ENCODE results near the gene NFIB. TPM values are rescaled to one million over a fixed set of nuclear protein-coding genes. Genes with fewer than 3 reads are reported as not detected.

NFIB gene
- total and polyA plus RNA-seq, 2 of the 13 experiments (the other 11 are each of a cell fraction or from before 2014, with no cell fraction given), result 0.98 to 4.6 TPM

DNA sequence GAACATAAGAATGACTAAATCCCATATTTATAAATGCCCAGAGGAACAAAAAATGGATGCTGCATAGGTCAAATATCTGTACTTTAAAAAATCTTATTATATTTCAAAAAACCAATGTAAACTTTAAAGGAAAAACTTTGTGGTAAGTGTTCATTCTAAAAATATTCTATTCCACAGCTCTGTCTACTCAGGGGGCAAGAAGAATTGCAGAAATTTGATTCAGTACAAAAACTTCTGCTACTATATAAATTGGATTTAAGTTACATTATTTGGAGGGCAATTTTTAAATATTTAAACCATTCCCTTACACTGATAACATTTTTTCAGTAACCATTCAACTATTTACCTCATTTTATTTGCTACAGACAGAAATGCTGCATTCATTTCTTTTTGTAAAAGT lies 32.1 kb downstream of the NFIB start:
- ChIA-PET CTCF (ENCODE audit: low intra/inter-chr PET ratio, low total read pairs) (no interaction called here), POLR2A (no interaction called here)
- Histone ChIP-seq H3K79me2 (ENCODE audit: insufficient read depth, low read length) (no peaks in the 10 kb centered on the region), H3K9me3 (ENCODE audit: low read length) (no peaks in the 10 kb centered on the region), H3K9ac (ENCODE audit: insufficient read depth, low read depth, low read length) (no peak overlapping the region), H3K36me3 (replicated peaks in 1 of 2; ENCODE audit: control insufficient read depth in 1 of 2, insufficient read depth in 2 of 2, low read length in 2 of 2) (no peaks in the 10 kb centered on the region), H3K4me2 (ENCODE audit: low read depth, low read length) (no peak overlapping the region), H3K4me1 (ENCODE audit: insufficient read depth, low read length) (peaks cover 32% of the 10 kb centered on the region), H4K20me1 (ENCODE audit: insufficient read depth, low read length) (no peaks in the 10 kb centered on the region), H3K27ac (ENCODE audit: extremely low read length, insufficient read depth, low read length) (no peak overlapping the region), H2AFZ (ENCODE audit: low read length) (no peak overlapping the region), H3K27me3 (ENCODE audit: control insufficient read depth in 1 of 2, insufficient read depth in 2 of 2, low read length in 2 of 2) (no peaks in the 10 kb centered on the region), H3K4me3 (replicated peaks in 1 of 3; ENCODE audit: insufficient read depth in 1 of 3, low read depth in 2 of 3, low read length in 3 of 3) (no peak overlapping the region)
- intact Hi-C loops (cut with micrococcal nuclease; ENCODE audit: unreplicated experiment), result no loop called here
- no peak for ATAC-seq
- no peak for FAIRE-seq
- TF ChIP-seq ZNF232 (CRISPR knock-in tag; IDR thresholded peaks at IDR 0.05; ENCODE audit: borderline replicate concordance) (no peak), GZF1 (CRISPR knock-in tag; IDR thresholded peaks at IDR 0.05) (no peak), RORA (CRISPR knock-in tag; IDR thresholded peaks at IDR 0.05) (no peak), TCF12 (IDR thresholded peaks at IDR 0.05) (no peak), TCF12 (CRISPR knock-in tag; IDR thresholded peaks at IDR 0.05) (no peak), CCAR2 (optimal IDR thresholded peaks at IDR 0.05; ENCODE audit: low read depth, low read length) (no peak), KDM5A (IDR thresholded peaks at IDR 0.05; ENCODE audit: borderline replicate concordance, low read length) (no peak), FLYWCH1 (CRISPR knock-in tag; IDR thresholded peaks at IDR 0.05) (no peak), ZNF776 (CRISPR knock-in tag; IDR thresholded peaks at IDR 0.05) (no peak), SMAD9 (CRISPR knock-in tag; IDR thresholded peaks at IDR 0.05) (no peak), NBN (conservative IDR thresholded peaks at IDR 0.05) (no peak), FOXO1 (CRISPR knock-in tag; IDR thresholded peaks at IDR 0.05) (no peak), MEIS1 (CRISPR knock-in tag; IDR thresholded peaks at IDR 0.05; ENCODE audit: borderline replicate concordance) (no peak), SP5 (CRISPR knock-in tag; IDR thresholded peaks at IDR 0.05; ENCODE audit: borderline replicate concordance, low read depth) (no peak), ZNF569 (CRISPR knock-in tag; IDR thresholded peaks at IDR 0.05; ENCODE audit: borderline replicate concordance) (no peak)
- TF ChIP-seq, protein P1, sequence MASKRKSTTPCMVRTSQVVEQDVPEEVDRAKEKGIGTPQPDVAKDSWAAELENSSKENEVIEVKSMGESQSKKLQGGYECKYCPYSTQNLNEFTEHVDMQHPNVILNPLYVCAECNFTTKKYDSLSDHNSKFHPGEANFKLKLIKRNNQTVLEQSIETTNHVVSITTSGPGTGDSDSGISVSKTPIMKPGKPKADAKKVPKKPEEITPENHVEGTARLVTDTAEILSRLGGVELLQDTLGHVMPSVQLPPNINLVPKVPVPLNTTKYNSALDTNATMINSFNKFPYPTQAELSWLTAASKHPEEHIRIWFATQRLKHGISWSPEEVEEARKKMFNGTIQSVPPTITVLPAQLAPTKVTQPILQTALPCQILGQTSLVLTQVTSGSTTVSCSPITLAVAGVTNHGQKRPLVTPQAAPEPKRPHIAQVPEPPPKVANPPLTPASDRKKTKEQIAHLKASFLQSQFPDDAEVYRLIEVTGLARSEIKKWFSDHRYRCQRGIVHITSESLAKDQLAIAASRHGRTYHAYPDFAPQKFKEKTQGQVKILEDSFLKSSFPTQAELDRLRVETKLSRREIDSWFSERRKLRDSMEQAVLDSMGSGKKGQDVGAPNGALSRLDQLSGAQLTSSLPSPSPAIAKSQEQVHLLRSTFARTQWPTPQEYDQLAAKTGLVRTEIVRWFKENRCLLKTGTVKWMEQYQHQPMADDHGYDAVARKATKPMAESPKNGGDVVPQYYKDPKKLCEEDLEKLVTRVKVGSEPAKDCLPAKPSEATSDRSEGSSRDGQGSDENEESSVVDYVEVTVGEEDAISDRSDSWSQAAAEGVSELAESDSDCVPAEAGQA (IDR thresholded peaks at IDR 0.05; ENCODE audit: low read depth), result no peak
- TF ChIP-seq, protein P1 (CRISPR knock-in tag; IDR thresholded peaks at IDR 0.05; ENCODE audit: borderline replicate concordance), result no peak
- TF ChIP-seq, protein P2, sequence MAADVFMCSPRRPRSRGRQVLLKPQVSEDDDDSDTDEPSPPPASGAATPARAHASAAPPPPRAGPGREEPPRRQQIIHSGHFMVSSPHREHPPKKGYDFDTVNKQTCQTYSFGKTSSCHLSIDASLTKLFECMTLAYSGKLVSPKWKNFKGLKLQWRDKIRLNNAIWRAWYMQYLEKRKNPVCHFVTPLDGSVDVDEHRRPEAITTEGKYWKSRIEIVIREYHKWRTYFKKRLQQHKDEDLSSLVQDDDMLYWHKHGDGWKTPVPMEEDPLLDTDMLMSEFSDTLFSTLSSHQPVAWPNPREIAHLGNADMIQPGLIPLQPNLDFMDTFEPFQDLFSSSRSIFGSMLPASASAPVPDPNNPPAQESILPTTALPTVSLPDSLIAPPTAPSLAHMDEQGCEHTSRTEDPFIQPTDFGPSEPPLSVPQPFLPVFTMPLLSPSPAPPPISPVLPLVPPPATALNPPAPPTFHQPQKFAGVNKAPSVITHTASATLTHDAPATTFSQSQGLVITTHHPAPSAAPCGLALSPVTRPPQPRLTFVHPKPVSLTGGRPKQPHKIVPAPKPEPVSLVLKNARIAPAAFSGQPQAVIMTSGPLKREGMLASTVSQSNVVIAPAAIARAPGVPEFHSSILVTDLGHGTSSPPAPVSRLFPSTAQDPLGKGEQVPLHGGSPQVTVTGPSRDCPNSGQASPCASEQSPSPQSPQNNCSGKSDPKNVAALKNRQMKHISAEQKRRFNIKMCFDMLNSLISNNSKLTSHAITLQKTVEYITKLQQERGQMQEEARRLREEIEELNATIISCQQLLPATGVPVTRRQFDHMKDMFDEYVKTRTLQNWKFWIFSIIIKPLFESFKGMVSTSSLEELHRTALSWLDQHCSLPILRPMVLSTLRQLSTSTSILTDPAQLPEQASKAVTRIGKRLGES (CRISPR knock-in tag; IDR thresholded peaks at IDR 0.05; ENCODE audit: borderline replicate concordance), result no peak
- TF ChIP-seq, protein P3, sequence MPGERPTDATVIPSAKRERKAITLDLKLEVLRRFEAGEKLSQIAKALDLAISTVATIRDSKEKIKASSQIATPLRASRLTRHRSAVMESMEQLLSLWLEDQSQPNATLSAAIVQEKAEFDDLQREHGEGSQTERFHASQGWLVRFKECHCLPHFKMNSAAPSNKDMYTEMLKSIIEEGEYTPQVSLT (CRISPR knock-in tag; IDR thresholded peaks at IDR 0.05; ENCODE audit: borderline replicate concordance, low read depth), result no peak
- DNase-seq (ENCODE audit: low spot score), result no peak
- in situ Hi-C loops (cut with HindIII; ENCODE audit: extremely low pct_ligation_motif_present, low pct_unique_long_range_greater_than_20kb), result loop anchor here (25.0 kb wide), 1 partner anchor 105 kb away; no protein-coding TSS in a partner anchor
- no TSS peak for BruUV-seq (replicated peaks)

All from HepG2 (cell line).